ENCODE measurements around the gene ADAP1. TPM values are rescaled to one million over a fixed set of nuclear protein-coding genes. Genes with fewer than 3 reads are reported as not detected.
A peak's percentile ranks its signal among the peaks of the same experiment; 100 is the strongest.

Gene ADAP1
- total and polyA plus RNA-seq, 2 of the 13 experiments (the other 11 are each of a cell fraction or from before 2014, with no cell fraction given): 10.5 to 24.6 TPM

DNA sequence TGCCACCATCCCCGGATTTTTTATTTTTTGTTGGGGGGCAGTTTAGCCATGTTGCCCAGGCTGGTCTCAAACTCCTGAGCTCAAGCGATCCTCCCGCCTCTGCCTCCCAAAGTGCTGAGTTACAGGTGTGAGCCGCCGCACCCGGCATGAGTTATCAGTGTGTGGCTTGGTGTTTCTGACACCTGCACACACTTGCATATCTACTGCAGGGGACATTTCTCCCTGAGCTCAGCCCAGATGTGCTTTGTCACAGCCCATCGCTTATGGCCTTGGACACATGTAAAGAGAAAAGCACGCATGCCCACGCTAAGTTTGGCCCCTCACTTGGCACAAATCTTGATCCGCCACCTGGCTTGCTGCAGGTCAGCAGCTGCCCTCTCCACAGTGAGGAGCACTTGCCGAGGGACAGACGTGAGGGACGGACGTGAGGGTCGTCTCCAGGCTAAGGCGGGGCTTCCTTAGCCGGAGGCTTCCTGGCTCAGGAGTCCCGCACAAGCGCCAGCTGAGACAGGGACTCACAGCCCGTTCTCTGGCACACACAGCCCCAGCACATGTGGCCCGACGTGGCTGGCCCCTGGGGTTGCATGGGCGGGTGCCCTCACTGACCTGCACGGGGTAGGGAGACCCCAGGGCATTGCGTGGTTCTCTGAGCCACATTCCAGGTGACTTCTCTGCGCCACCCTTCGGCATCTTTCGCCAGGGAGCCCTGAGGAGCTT, 40.3 kb upstream of the ADAP1 start (continued):
- TF ChIP-seq, protein P1, sequence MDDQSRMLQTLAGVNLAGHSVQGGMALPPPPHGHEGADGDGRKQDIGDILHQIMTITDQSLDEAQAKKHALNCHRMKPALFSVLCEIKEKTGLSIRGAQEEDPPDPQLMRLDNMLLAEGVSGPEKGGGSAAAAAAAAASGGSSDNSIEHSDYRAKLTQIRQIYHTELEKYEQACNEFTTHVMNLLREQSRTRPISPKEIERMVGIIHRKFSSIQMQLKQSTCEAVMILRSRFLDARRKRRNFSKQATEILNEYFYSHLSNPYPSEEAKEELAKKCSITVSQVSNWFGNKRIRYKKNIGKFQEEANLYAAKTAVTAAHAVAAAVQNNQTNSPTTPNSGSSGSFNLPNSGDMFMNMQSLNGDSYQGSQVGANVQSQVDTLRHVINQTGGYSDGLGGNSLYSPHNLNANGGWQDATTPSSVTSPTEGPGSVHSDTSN (CRISPR knock-in tag; IDR thresholded peaks at IDR 0.05; ENCODE audit: borderline replicate concordance): no peak
- TF ChIP-seq MZF1 (CRISPR knock-in tag; IDR thresholded peaks at IDR 0.05; ENCODE audit: borderline replicate concordance) (no peak), ZNF382 (CRISPR knock-in tag; IDR thresholded peaks at IDR 0.05; ENCODE audit: borderline replicate concordance) (no peak), PAF1 (CRISPR knock-in tag; IDR thresholded peaks at IDR 0.05) (no peak), CREB1 (IDR thresholded peaks at IDR 0.05) (no peak), CREB1 (CRISPR knock-in tag; IDR thresholded peaks at IDR 0.05) (no peak), CHD2 (IDR thresholded peaks at IDR 0.05; ENCODE audit: low read depth, low read length) (no peak), PITX1 (CRISPR knock-in tag; IDR thresholded peaks at IDR 0.05) (no peak)

DNA sequence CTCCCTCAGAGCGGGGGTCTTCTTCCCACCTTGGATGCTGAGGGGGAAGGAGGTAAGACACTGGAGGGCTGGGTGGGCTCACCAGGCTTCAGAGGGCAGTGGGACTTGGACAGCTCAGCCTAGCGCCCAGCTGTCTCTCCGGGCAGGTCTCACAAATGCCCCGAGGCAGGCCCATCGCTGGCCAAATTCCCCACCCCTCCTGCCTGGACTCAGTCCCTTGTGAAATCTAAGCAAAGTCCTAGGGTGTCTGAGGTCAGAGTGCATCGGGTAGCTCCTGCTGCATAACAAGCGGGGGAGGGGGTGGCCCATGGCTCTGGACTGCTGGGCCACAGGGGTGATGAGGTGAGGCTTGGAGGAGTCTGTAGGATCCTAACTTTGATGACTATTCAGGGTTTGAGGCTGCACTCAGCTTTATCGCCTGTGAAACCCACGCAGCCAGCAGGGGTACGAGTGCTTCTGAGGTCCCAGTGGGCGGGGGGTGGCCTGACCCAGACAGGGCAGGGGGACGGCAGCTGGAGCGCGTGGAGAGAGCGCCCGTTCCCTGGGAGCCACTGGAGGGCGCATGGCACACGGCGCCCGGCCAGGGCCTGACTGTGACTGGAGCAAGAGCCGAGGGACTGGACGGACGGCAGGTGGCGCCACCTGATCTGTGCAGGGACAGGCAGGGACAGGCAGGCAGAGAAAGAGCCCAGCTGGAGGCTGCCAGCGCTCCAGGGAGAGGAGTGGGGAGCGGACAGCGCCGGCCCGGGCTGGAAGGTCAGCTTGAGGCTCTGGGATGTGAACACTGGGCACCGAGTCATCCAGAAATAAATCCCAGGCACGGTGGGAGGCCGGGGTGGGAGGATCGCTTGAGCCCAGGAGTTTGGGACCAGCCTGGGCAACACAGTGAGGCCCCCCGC, 38.5 kb upstream of the ADAP1 start:
- DNase-seq (ENCODE audit: low spot score) (peak; percentile 93), ATAC-seq (peak; percentile 82), FAIRE-seq (peak; percentile 79)
- Histone ChIP-seq H3K4me3 (replicated peaks in 1 of 3; ENCODE audit: insufficient read depth in 1 of 3, low read depth in 2 of 3, low read length in 3 of 3) (peak overlapping the region; percentile 54 to 74 (median 61); a peak in 5 of 6 replicates), H3K4me1 (ENCODE audit: insufficient read depth, low read length) (peaks cover 35% of the 10 kb centered on the region), H4K20me1 (ENCODE audit: insufficient read depth, low read length) (no peaks in the 10 kb centered on the region), H3K9ac (ENCODE audit: insufficient read depth, low read depth, low read length) (peak overlapping the region; percentile 71), H2AFZ (ENCODE audit: low read length) (no peak overlapping the region), H3K79me2 (ENCODE audit: insufficient read depth, low read length) (no peaks in the 10 kb centered on the region), H3K27ac (ENCODE audit: extremely low read length, insufficient read depth, low read length) (peak overlapping the region; percentile 91), H3K27me3 (ENCODE audit: control insufficient read depth in 1 of 2, insufficient read depth in 2 of 2, low read length in 2 of 2) (no peaks in the 10 kb centered on the region), H3K4me2 (ENCODE audit: low read depth, low read length) (peak overlapping the region; percentile 82), H3K9me3 (ENCODE audit: low read length) (no peaks in the 10 kb centered on the region), H3K36me3 (replicated peaks in 1 of 2; ENCODE audit: control insufficient read depth in 1 of 2, insufficient read depth in 2 of 2, low read length in 2 of 2) (peaks cover 0 to 3% of the 10 kb centered on the region in 2 experiments; a peak in 1 of 5 replicates)
- intact Hi-C loops (cut with micrococcal nuclease; ENCODE audit: unreplicated experiment) (loop anchor here (1.0 to 5.0 kb wide), 4 partner anchors 11 to 72 kb away; no protein-coding TSS in a partner anchor), in situ Hi-C loops (cut with HindIII; ENCODE audit: extremely low pct_ligation_motif_present, low pct_unique_long_range_greater_than_20kb) (loop anchor here (5.0 kb wide), 1 partner anchor 74 kb away; no protein-coding TSS in a partner anchor)
- BruUV-seq (replicated peaks): no TSS peak
- CTCF ChIA-PET (ENCODE audit: low intra/inter-chr PET ratio, low total read pairs): interaction anchor here (0.6 to 4.4 kb wide), 15 partner anchors 15 to 190 kb away, joined by 3 to 65 read pairs (median 5); partner anchors contain the start of genes COX19 and GPER1
- WGBS (ENCODE audit: low lambda C conversion rate): 7% methylated on average over 22 of the region's 34 CpGs
- POLR2A ChIA-PET: interaction anchor here (0.7 to 5.2 kb wide), 31 partner anchors 9 to 190 kb away, joined by 3 to 292 read pairs (median 5); partner anchors contain the start of genes ADAP1, COX19, CYP2W1 and GET4
- TF ChIP-seq THAP7 (CRISPR knock-in tag; IDR thresholded peaks at IDR 0.05) (no peak), FOXC1 (CRISPR knock-in tag; IDR thresholded peaks at IDR 0.05; ENCODE audit: borderline replicate concordance) (peak; percentile 66; the same call in 1 of the 2 replicates), FOXM1 (CRISPR knock-in tag; IDR thresholded peaks at IDR 0.05) (no peak), NFRKB (IDR thresholded peaks at IDR 0.05) (no peak), IRX3 (CRISPR knock-in tag; IDR thresholded peaks at IDR 0.05; ENCODE audit: borderline replicate concordance, low read depth) (no peak; the same call in 1 of the 2 replicates), SIN3B (IDR thresholded peaks at IDR 0.05; ENCODE audit: low read length) (peak; percentile 50; the same call in 1 of the 2 replicates)
- TF ChIP-seq, protein P2, sequence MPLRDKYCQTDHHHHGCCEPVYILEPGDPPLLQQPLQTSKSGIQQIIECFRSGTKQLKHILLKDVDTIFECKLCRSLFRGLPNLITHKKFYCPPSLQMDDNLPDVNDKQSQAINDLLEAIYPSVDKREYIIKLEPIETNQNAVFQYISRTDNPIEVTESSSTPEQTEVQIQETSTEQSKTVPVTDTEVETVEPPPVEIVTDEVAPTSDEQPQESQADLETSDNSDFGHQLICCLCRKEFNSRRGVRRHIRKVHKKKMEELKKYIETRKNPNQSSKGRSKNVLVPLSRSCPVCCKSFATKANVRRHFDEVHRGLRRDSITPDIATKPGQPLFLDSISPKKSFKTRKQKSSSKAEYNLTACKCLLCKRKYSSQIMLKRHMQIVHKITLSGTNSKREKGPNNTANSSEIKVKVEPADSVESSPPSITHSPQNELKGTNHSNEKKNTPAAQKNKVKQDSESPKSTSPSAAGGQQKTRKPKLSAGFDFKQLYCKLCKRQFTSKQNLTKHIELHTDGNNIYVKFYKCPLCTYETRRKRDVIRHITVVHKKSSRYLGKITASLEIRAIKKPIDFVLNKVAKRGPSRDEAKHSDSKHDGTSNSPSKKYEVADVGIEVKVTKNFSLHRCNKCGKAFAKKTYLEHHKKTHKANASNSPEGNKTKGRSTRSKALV (CRISPR knock-in tag; IDR thresholded peaks at IDR 0.05): peak; percentile 84; the same call in 1 of the 2 replicates
